NT2/D1 (cell line): Measurements from ENCODE around the gene PPP2R1B.

ENCODE experiments used
- DNase-seq: peaks from one replicate; pipeline ENCODE4 v3.0.0-alpha.2; 2011; ENCODE audit warnings: low read depth, low spot score
- H3K27me3 ChIP-seq: 2 replicates; pipeline ENCODE4 v1.6.0; 2011; ENCODE audit warnings: mild to moderate bottlenecking; ENCODE audit not compliant: insufficient read length, insufficient read depth
- H3K36me3 ChIP-seq: 2 replicates; pipeline ENCODE4 v1.6.1; 2011; ENCODE audit warnings: mild to moderate bottlenecking, low read length, mixed read lengths; ENCODE audit not compliant: insufficient read depth, insufficient read length
- H3K4me1 ChIP-seq: 2 replicates; pipeline ENCODE4 v1.5.1; 2011; ENCODE audit not compliant: insufficient read depth, insufficient read length
- H3K4me3 ChIP-seq: 2 replicates; pipeline ENCODE4 v1.5.1; 2011; ENCODE audit warnings: low read depth; ENCODE audit not compliant: insufficient read length
- H3K9ac ChIP-seq: 2 replicates; pipeline ENCODE4 v1.6.0; 2011; ENCODE audit warnings: low read depth; ENCODE audit not compliant: insufficient read length
- H3K9me3 ChIP-seq: 2 replicates; pipeline ENCODE4 v1.5.1; 2011; ENCODE audit warnings: mild to moderate bottlenecking, low read length; ENCODE audit not compliant: insufficient read depth
- SUZ12 ChIP-seq: IDR thresholded peaks from 2 replicates; pipeline ENCODE4 v1.6.1; 2011; ENCODE audit not compliant: insufficient read length, insufficient read depth; ENCODE audit errors: extremely low read depth
- YY1 ChIP-seq: IDR thresholded peaks from 2 replicates; pipeline ENCODE4 v1.6.1; 2011; ENCODE audit not compliant: insufficient read length, insufficient read depth
- ZNF274 ChIP-seq: IDR thresholded peaks from 2 replicates; pipeline ENCODE4 v1.6.1; 2011; ENCODE audit warnings: mild to moderate bottlenecking, low read depth, low read length

PPP2R1B gene

GRCh38 chr11:111808063-111808588, 41.9 kb upstream of the PPP2R1B start:
- H3K4me3 ChIP-seq: no peak overlapping the region
- no peaks in the 10 kb centered on the region for H3K27me3 ChIP-seq
- TF ChIP-seq ZNF274 (no peak), YY1 (no peak), SUZ12 (no peak)
- no peaks in the 10 kb centered on the region for H3K4me1 ChIP-seq
- peaks cover 13% of the 10 kb centered on the region for H3K36me3 ChIP-seq
- no peaks in the 10 kb centered on the region for H3K9me3 ChIP-seq
- no peak for DNase-seq
- H3K9ac ChIP-seq: no peak overlapping the region

GRCh38 chr11:111807076-111807475, 40.9 kb upstream of the PPP2R1B start:
- H3K4me1 ChIP-seq: no peaks in the 10 kb centered on the region
- H3K27me3 ChIP-seq: no peaks in the 10 kb centered on the region
- H3K9ac ChIP-seq: no peak overlapping the region
- no peak for DNase-seq
- no peaks in the 10 kb centered on the region for H3K9me3 ChIP-seq
- H3K4me3 ChIP-seq: no peak overlapping the region
- TF ChIP-seq YY1: no peak
- TF ChIP-seq SUZ12: no peak
- TF ChIP-seq ZNF274: no peak
- H3K36me3 ChIP-seq: peaks cover 13% of the 10 kb centered on the region

GRCh38 chr11:111801135-111801534, 34.9 kb upstream of the PPP2R1B start:
- DNase-seq: no peak
- Histone ChIP-seq H3K27me3 (no peaks in the 10 kb centered on the region), H3K36me3 (peaks cover 4% of the 10 kb centered on the region), H3K9me3 (no peaks in the 10 kb centered on the region), H3K9ac (no peak overlapping the region), H3K4me3 (no peak overlapping the region), H3K4me1 (no peaks in the 10 kb centered on the region)
- TF ChIP-seq YY1: no peak

GRCh38 chr11:111798279-111798678, 32.1 kb upstream of the PPP2R1B start:
- no peaks in the 10 kb centered on the region for H3K27me3 ChIP-seq
- H3K9me3 ChIP-seq: no peaks in the 10 kb centered on the region
- H3K4me1 ChIP-seq: no peaks in the 10 kb centered on the region
- no peak overlapping the region for H3K9ac ChIP-seq
- TF ChIP-seq SUZ12 (no peak), ZNF274 (no peak), YY1 (no peak)
- H3K4me3 ChIP-seq: no peak overlapping the region
- H3K36me3 ChIP-seq: no peaks in the 10 kb centered on the region
- DNase-seq: no peak

- H3K9me3 ChIP-seq: no peaks in the 10 kb centered on the region
- H3K27me3 ChIP-seq: no peaks in the 10 kb centered on the region
- H3K9ac ChIP-seq: no peak overlapping the region
- TF ChIP-seq SUZ12: no peak
- TF ChIP-seq YY1: no peak
- TF ChIP-seq ZNF274: no peak
- no peaks in the 10 kb centered on the region for H3K4me1 ChIP-seq
- no peak overlapping the region for H3K4me3 ChIP-seq
- H3K36me3 ChIP-seq: no peaks in the 10 kb centered on the region
- no peak for DNase-seq
Observed at GRCh38 chr11:111797145-111797581, 31.0 kb upstream of the PPP2R1B start.

GRCh38 chr11:111796696-111797095, 30.5 kb upstream of the PPP2R1B start:
- H3K9me3 ChIP-seq: no peaks in the 10 kb centered on the region
- no peak for TF ChIP-seq ZNF274
- TF ChIP-seq SUZ12: no peak
- TF ChIP-seq YY1: no peak
- H3K27me3 ChIP-seq: no peaks in the 10 kb centered on the region
- no peak overlapping the region for H3K4me3 ChIP-seq
- no peak overlapping the region for H3K9ac ChIP-seq
- DNase-seq: no peak
- H3K4me1 ChIP-seq: no peaks in the 10 kb centered on the region
- H3K36me3 ChIP-seq: no peaks in the 10 kb centered on the region

GRCh38 chr11:111795334-111795985, 29.3 kb upstream of the PPP2R1B start:
- Histone ChIP-seq H3K4me3 (no peak overlapping the region), H3K9ac (no peak overlapping the region), H3K9me3 (no peaks in the 10 kb centered on the region), H3K36me3 (no peaks in the 10 kb centered on the region), H3K4me1 (no peaks in the 10 kb centered on the region), H3K27me3 (no peaks in the 10 kb centered on the region)
- TF ChIP-seq SUZ12: no peak
- TF ChIP-seq YY1: no peak
- no peak for TF ChIP-seq ZNF274
- DNase-seq: no peak
